NT2/D1 (cell line): ENCODE results near the gene PIK3C2B.

Source experiments
- SUZ12 ChIP-seq: IDR thresholded peaks from 2 replicates; pipeline ENCODE4 v1.6.1; 2011; ENCODE audit not compliant: insufficient read length, insufficient read depth; ENCODE audit errors: extremely low read depth
- ZNF274 ChIP-seq: IDR thresholded peaks from 2 replicates; pipeline ENCODE4 v1.6.1; 2011; ENCODE audit warnings: mild to moderate bottlenecking, low read depth, low read length

- TF ChIP-seq ZNF274 (no peak), SUZ12 (no peak)
These were observed 34.3 kb downstream of the PIK3C2B start for GRCh38 chr1:204460346-204460745.
